Neutrophil (primary cell): ENCODE measurements around the gene ADCY9.

Experiments used
- H3K27ac ChIP-seq: fragments of 200-600 bp; sonication (generic); 2 replicates; pipeline ENCODE4 v1.5.1; 2016; ENCODE audit warnings: mild to moderate bottlenecking, moderate library complexity
- H3K27me3 ChIP-seq: fragments of 200-600 bp; sonication (generic); 2 replicates; pipeline ENCODE4 v1.6.0; 2016; ENCODE audit warnings: mild to moderate bottlenecking
- H3K36me3 ChIP-seq: fragments of 200-600 bp; sonication (generic); 2 replicates; pipeline ENCODE4 v1.5.1; 2017
- H3K4me1 ChIP-seq, 2 experiments: fragments of 200-600 bp in 1 of 2; sonication (generic) in 1 of 2; 1 replicate in 1 of 2; 2 replicates in 1 of 2; pipeline versions ENCODE4 v1.5.1 to v1.6.1; 2013 to 2016; ENCODE audit warnings: low read depth in 1 of 2, low read length in 1 of 2, mild to moderate bottlenecking in 1 of 2, moderate library complexity in 1 of 2; ENCODE audit not compliant: control insufficient read depth in 1 of 2, insufficient read depth in 1 of 2
- H3K4me3 ChIP-seq, 2 experiments: fragments of 200-600 bp in 1 of 2; sonication (generic) in 1 of 2; 1 replicate in 1 of 2; 2 replicates in 1 of 2; pipeline ENCODE4 v1.5.1; 2013 to 2016; ENCODE audit warnings: low read depth in 1 of 2, low read length in 1 of 2, mild to moderate bottlenecking in 1 of 2, moderate library complexity in 1 of 2
- H3K9me3 ChIP-seq: fragments of 200-600 bp; sonication (generic); 2 replicates; pipeline ENCODE4 v1.5.1; 2016
- TF ChIP-seq, protein P1 (sequence below): fragments of 200-600 bp; sonication (generic); IDR thresholded peaks from 2 replicates; pipeline ENCODE4 v1.5.1; 2016; ENCODE audit warnings: antibody characterized with exemption

ADCY9 gene

GRCh38 chr16:4015275-4016004 lies 100.8 kb downstream of the ADCY9 start:
- TF ChIP-seq, protein P1, sequence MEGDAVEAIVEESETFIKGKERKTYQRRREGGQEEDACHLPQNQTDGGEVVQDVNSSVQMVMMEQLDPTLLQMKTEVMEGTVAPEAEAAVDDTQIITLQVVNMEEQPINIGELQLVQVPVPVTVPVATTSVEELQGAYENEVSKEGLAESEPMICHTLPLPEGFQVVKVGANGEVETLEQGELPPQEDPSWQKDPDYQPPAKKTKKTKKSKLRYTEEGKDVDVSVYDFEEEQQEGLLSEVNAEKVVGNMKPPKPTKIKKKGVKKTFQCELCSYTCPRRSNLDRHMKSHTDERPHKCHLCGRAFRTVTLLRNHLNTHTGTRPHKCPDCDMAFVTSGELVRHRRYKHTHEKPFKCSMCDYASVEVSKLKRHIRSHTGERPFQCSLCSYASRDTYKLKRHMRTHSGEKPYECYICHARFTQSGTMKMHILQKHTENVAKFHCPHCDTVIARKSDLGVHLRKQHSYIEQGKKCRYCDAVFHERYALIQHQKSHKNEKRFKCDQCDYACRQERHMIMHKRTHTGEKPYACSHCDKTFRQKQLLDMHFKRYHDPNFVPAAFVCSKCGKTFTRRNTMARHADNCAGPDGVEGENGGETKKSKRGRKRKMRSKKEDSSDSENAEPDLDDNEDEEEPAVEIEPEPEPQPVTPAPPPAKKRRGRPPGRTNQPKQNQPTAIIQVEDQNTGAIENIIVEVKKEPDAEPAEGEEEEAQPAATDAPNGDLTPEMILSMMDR: no peak
- H3K4me1 ChIP-seq: peaks cover 7% of the 10 kb centered on the region in 2 experiments
- H3K27me3 ChIP-seq: no peaks in the 10 kb centered on the region
- no peak overlapping the region for H3K4me3 ChIP-seq
- no peak overlapping the region for H3K27ac ChIP-seq
- H3K9me3 ChIP-seq: no peaks in the 10 kb centered on the region
- H3K36me3 ChIP-seq: no peaks in the 10 kb centered on the region

GRCh38 chr16:4011940-4012629 lies 104.2 kb downstream of the ADCY9 start:
- H3K4me1 ChIP-seq: peaks cover 7% of the 10 kb centered on the region in 2 experiments
- H3K36me3 ChIP-seq: no peaks in the 10 kb centered on the region
- H3K27me3 ChIP-seq: no peaks in the 10 kb centered on the region
- no peak overlapping the region for H3K27ac ChIP-seq
- H3K4me3 ChIP-seq: no peak overlapping the region
- no peaks in the 10 kb centered on the region for H3K9me3 ChIP-seq
- TF ChIP-seq, protein P1: no peak

- TF ChIP-seq, protein P1: no peak
- Histone ChIP-seq H3K27me3 (no peaks in the 10 kb centered on the region), H3K9me3 (no peaks in the 10 kb centered on the region), H3K27ac (no peak overlapping the region), H3K4me1 (peaks cover under 1 to 2% of the 10 kb centered on the region in 2 experiments), H3K4me3 (no peak overlapping the region), H3K36me3 (no peaks in the 10 kb centered on the region)
These were observed 104.9 kb downstream of the ADCY9 start for GRCh38 chr16:4011225-4011939.

GRCh38 chr16:4010225-4011158 lies 105.8 kb downstream of the ADCY9 start:
- no peaks in the 10 kb centered on the region for H3K36me3 ChIP-seq
- H3K9me3 ChIP-seq: no peaks in the 10 kb centered on the region
- no peak overlapping the region for H3K4me3 ChIP-seq
- no peaks in the 10 kb centered on the region for H3K27me3 ChIP-seq
- H3K27ac ChIP-seq: no peak overlapping the region
- no peaks in the 10 kb centered on the region for H3K4me1 ChIP-seq
- TF ChIP-seq, protein P1: no peak

DNA sequence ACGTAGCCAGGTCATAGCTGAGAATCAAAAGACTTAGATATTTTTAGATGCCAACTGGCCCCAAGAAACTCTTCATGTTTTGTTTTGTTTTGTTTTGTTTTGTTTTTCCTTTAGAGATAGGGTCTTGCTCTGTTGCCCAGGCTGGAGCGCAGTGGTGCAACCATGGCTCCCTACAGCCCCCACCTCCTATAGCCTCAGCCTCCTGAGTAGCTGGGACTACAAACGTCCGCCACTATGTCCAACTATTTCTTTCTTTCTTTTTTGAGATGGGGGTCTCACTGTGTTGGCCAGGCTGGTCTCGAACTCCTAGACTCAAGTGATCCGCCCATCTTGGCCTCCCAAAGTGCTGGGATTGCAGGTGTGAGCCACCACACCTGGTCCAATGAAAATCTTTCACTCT lies 107.1 kb downstream of the ADCY9 start:
- TF ChIP-seq, protein P1: no peak
- Histone ChIP-seq H3K27me3 (no peaks in the 10 kb centered on the region), H3K36me3 (no peaks in the 10 kb centered on the region), H3K4me1 (no peaks in the 10 kb centered on the region), H3K27ac (no peak overlapping the region), H3K4me3 (no peak overlapping the region), H3K9me3 (no peaks in the 10 kb centered on the region)
